H1 (cell line): ENCODE data around the gene ERN2.

ENCODE experiments used
- ATF2 ChIP-seq: IDR thresholded peaks from 2 replicates; pipeline ENCODE4 v1.6.1; 2012; ENCODE audit warnings: low read length, inconsistent platforms
- CTCF ChIP-seq, 3 experiments: IDR thresholded peaks; 1 replicate in 2 of 3; 2 replicates in 1 of 3; pipeline versions ENCODE4 v1.5.1 to v1.6.1; 2011; ENCODE audit warnings: low read length in 3 of 3, mild to moderate bottlenecking in 3 of 3, inconsistent platforms in 2 of 3, low read depth in 1 of 3, moderate library complexity in 1 of 3; ENCODE audit not compliant: insufficient read depth in 1 of 3; ENCODE audit errors: control extremely low read depth in 1 of 3
- GABPA ChIP-seq: IDR thresholded peaks from 2 replicates; pipeline ENCODE4 v1.6.1; 2011; ENCODE audit warnings: mild to moderate bottlenecking, low read length, moderate library complexity, borderline replicate concordance; ENCODE audit not compliant: insufficient read depth
- KDM5A ChIP-seq: fragments of 200-600 bp; IDR thresholded peaks from 2 replicates; pipeline ENCODE4 v1.7.1; 2012; ENCODE audit warnings: mild to moderate bottlenecking, low read length, inconsistent platforms, mixed read lengths
- SUZ12 ChIP-seq: fragments of 200-600 bp; sonication (generic); IDR thresholded peaks from 2 replicates; pipeline ENCODE4 v1.6.1; 2012; ENCODE audit warnings: mild to moderate bottlenecking, inconsistent platforms, low read length, moderate library complexity, mixed read lengths
- TCF12 ChIP-seq: IDR thresholded peaks from 2 replicates; pipeline ENCODE4 v1.6.1; 2011; ENCODE audit warnings: low read depth, mild to moderate bottlenecking, low read length

GRCh38 chr16:23666571-23667354, 46.3 kb downstream of the ERN2 start:
- TF ChIP-seq GABPA (no peak), CTCF (IDR thresholded peaks at IDR 0.05; ENCODE audit: control extremely low read depth in 1 of 3, insufficient read depth in 1 of 3, low read depth in 1 of 3, low read length in 3 of 3) (no peak), ATF2 (no peak), TCF12 (no peak), KDM5A (no peak), SUZ12 (no peak)
